ENCODE measurements around the gene RAB31.
"Not testable (repeated sequence)": the region's sequence is repeated elsewhere in the genome, so short reads cannot be mapped to it uniquely, and the experiment has no call there.

RAB31 gene

GRCh38 chr18:9845256-9845655 lies 137.2 kb downstream of the RAB31 start:
- DNase-seq, result no peak

GRCh38 chr18:9846162-9846925 lies 138.2 kb downstream of the RAB31 start:
- no peak for DNase-seq

- no peak for DNase-seq
Measured at GRCh38 chr18:9848170-9848879, 140.2 kb downstream of the RAB31 start.

GRCh38 chr18:9849407-9850283 lies 141.5 kb downstream of the RAB31 start:
- DNase-seq, result peak; percentile 78 to 90

GRCh38 chr18:9850309-9850708 lies 142.2 kb downstream of the RAB31 start:
- DNase-seq, result no peak

GRCh38 chr18:9851511-9851910 lies 143.4 kb downstream of the RAB31 start:
- DNase-seq, result peak; percentile 87 to 96

- no peak for DNase-seq
Measured at GRCh38 chr18:9852266-9853081, 144.4 kb downstream of the RAB31 start.

- DNase-seq, result no peak
Measured at GRCh38 chr18:9854801-9855676, 146.9 kb downstream of the RAB31 start.

- no peak for DNase-seq
Measured at GRCh38 chr18:9855681-9856080, 147.6 kb downstream of the RAB31 start.

- DNase-seq, result peak in 1 of 2 donors; percentile 36
Measured at GRCh38 chr18:9856092-9856491, 148.0 kb downstream of the RAB31 start.

GRCh38 chr18:9857479-9857998 lies 149.4 kb downstream of the RAB31 start:
- DNase-seq, result not testable (repeated sequence)

- no peak for DNase-seq
Measured at GRCh38 chr18:9858642-9859041, 150.5 kb downstream of the RAB31 start.

- no peak for DNase-seq
Measured at GRCh38 chr18:9859232-9859631, 151.1 kb downstream of the RAB31 start.

GRCh38 chr18:9860682-9861081 lies 152.6 kb downstream of the RAB31 start:
- DNase-seq, result no peak

- no peak for DNase-seq
Measured at GRCh38 chr18:9861157-9861556, 153.1 kb downstream of the RAB31 start.

- no peak for DNase-seq
Measured at GRCh38 chr18:9861933-9862332, 153.8 kb downstream of the RAB31 start.

GRCh38 chr18:9862686-9863085 lies 154.6 kb downstream of the RAB31 start:
- DNase-seq, result no peak

GRCh38 chr18:9863282-9863681 lies 155.2 kb downstream of the RAB31 start:
- DNase-seq, result no peak

GRCh38 chr18:9865764-9866490 lies 157.8 kb downstream of the RAB31 start:
- DNase-seq, result peak; percentile 67 to 95

- peak; percentile 68 to 91 for DNase-seq
Measured at GRCh38 chr18:9866627-9867026, 158.5 kb downstream of the RAB31 start.

Measured in inflammatory macrophage treated with lipopolysaccharide for 1 hour (primary cell).